Left ventricle myocardium inferior (tissue), 1 donor: ENCODE measurements around the gene ELFN2. TPM values are rescaled to one million over a fixed set of nuclear protein-coding genes. Genes with fewer than 3 reads are reported as not detected.

Experiments used
- DNase-seq: peaks from one replicate; pipeline ENCODE4 v3.0.0-alpha.2; 2020
- H3K27ac ChIP-seq: fragments of 200-600 bp; replicated peaks from 2 replicates; pipeline ENCODE4 v1.8.0; 2021
- H3K27me3 ChIP-seq: fragments of 200-600 bp; 2 replicates; pipeline ENCODE4 v1.8.0; 2021; ENCODE audit warnings: low read depth
- H3K36me3 ChIP-seq: fragments of 200-600 bp; 2 replicates; pipeline ENCODE4 v1.8.0; 2021
- H3K4me1 ChIP-seq: fragments of 200-600 bp; 2 replicates; pipeline ENCODE4 v1.8.0; 2021
- H3K4me3 ChIP-seq: fragments of 200-600 bp; 2 replicates; pipeline ENCODE4 v1.8.0; 2021; ENCODE audit warnings: mild to moderate bottlenecking, moderate library complexity
- H3K9me3 ChIP-seq: fragments of 200-600 bp; replicated peaks from 2 replicates; pipeline ENCODE4 v1.8.0; 2021
- intact Hi-C: fragments of 100-400 bp; cut with micrococcal nuclease; formaldehyde crosslinking; loops from one replicate; pipeline ENCODE4 v1.11.0; 2022
- total RNA-seq: library from RNA; stranded (reverse); fragmentation: NEBNext Ultra II Directional; extraction: Animal tissue kit (Norgen Biotek cat#: 25700); gene quantifications from one replicate; pipeline ENCODE4 v1.2.1, GENCODE V29; 2021
- TF ChIP-seq, protein P1 (sequence below): fragments of 200-600 bp; IDR thresholded peaks from 2 replicates; pipeline ENCODE4 v1.8.0; 2021; ENCODE audit warnings: antibody characterized with exemption, mild to moderate bottlenecking, borderline replicate concordance
- donor health status: DM: no; HTN: yes; CAD: no; lungs with severe emphysema.

ELFN2 gene
- total RNA-seq, 1 donor from 2014 or later = not detected

DNA sequence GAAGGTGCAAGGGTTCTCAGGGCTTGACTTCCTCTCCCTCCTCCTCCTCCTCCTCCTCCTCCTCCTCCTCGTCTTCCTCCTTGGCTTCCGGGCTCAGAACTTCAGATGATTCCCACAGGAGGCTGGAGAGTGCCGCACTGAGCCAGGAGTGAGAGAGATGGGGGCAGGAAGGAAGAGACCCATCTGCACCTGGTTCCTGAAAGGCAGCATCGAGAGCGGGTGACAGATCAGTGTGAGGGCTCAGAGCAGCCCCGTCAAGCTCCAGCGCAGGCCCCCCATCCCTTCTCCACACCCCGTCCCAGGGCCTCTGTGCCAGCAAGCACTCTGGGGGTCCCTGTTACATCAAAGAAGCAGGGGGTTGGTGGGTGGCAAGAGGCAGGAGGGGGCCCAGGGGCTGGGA lies 51.5 kb downstream of the ELFN2 start:
- Histone ChIP-seq H3K4me3 (no peak overlapping the region), H3K27me3 (peaks cover 95% of the 10 kb centered on the region), H3K9me3 (no peaks in the 10 kb centered on the region), H3K4me1 (peaks cover 12% of the 10 kb centered on the region), H3K36me3 (no peaks in the 10 kb centered on the region), H3K27ac (no peak overlapping the region)
- no peak for DNase-seq
- TF ChIP-seq, protein P1, sequence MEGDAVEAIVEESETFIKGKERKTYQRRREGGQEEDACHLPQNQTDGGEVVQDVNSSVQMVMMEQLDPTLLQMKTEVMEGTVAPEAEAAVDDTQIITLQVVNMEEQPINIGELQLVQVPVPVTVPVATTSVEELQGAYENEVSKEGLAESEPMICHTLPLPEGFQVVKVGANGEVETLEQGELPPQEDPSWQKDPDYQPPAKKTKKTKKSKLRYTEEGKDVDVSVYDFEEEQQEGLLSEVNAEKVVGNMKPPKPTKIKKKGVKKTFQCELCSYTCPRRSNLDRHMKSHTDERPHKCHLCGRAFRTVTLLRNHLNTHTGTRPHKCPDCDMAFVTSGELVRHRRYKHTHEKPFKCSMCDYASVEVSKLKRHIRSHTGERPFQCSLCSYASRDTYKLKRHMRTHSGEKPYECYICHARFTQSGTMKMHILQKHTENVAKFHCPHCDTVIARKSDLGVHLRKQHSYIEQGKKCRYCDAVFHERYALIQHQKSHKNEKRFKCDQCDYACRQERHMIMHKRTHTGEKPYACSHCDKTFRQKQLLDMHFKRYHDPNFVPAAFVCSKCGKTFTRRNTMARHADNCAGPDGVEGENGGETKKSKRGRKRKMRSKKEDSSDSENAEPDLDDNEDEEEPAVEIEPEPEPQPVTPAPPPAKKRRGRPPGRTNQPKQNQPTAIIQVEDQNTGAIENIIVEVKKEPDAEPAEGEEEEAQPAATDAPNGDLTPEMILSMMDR = no peak
- intact Hi-C loops = no loop called here

DNA sequence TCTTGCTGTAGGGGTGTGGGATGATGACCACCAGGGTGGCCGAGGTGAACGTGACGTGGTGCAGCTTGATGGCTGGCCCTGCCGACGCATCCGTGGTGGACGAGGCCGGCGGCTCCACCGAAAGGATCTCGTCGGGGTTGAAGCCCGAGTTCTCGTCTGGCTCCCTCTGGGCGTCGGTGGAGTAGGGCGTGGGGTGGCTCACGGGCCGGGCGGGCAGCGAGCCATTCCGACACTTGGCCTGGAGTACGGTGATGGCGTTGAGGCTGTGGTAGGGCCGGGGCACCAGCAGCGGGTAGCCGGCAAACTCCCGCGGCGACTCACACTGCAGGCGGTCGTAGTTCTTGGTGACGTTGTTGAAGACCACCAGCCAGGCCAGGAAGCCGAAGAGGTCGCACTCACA lies 52.7 kb downstream of the ELFN2 start:
- Histone ChIP-seq H3K4me3 (no peak overlapping the region), H3K4me1 (peaks cover 12% of the 10 kb centered on the region), H3K27me3 (peaks cover 87% of the 10 kb centered on the region), H3K27ac (no peak overlapping the region), H3K9me3 (no peaks in the 10 kb centered on the region), H3K36me3 (no peaks in the 10 kb centered on the region)
- intact Hi-C loops = no loop called here
- DNase-seq = no peak
- TF ChIP-seq, protein P1 = no peak

DNA sequence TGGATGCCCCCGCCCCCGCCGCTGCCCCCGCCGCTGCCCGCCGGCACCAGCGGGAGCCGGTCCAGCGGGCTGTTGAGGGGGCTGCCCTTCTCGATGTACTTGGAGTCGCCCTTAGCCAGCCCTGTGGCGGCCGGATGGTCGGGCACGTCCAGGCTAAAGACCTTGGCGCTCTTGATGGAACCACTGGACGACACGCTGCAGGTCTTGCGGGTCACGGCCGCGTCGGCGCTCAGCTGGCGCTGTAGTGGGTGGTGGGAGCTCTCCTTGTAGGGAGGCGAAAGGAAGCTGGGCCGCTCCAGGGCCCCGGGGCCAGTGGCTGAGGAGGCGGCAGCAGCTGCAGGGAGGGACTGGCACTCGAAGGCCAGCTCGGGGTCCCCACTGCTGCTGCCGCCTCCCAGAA lies 53.8 kb downstream of the ELFN2 start:
- H3K9me3 ChIP-seq = no peaks in the 10 kb centered on the region
- no peak overlapping the region for H3K27ac ChIP-seq
- H3K4me3 ChIP-seq = no peak overlapping the region
- TF ChIP-seq, protein P1 = no peak
- no peaks in the 10 kb centered on the region for H3K36me3 ChIP-seq
- H3K27me3 ChIP-seq = peaks cover 75% of the 10 kb centered on the region
- no peak for DNase-seq
- H3K4me1 ChIP-seq = peaks cover 12% of the 10 kb centered on the region
- intact Hi-C loops = no loop called here

DNA sequence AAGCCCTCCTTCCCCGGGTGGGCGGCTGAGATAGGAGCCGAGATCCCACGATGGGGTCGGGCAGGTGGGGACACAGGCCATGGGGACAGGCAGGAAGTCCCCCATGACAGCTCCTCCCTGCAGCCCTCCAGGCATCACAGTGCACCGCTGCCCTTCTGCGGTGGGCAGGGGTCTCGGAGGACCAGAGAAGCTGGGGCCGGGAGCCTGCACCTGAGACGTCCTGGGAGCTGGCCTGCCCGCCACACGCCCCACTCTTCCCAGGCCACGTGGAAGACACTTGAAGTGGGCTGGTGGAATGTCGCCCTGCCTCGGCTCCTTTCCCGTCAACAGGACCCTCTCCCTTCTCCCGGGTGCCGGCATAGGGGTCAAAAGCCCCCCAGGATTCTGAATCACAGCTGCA lies 55.4 kb downstream of the ELFN2 start:
- Histone ChIP-seq H3K9me3 (no peaks in the 10 kb centered on the region), H3K27me3 (peaks cover 60% of the 10 kb centered on the region), H3K4me3 (no peak overlapping the region), H3K4me1 (peaks cover 10% of the 10 kb centered on the region), H3K36me3 (no peaks in the 10 kb centered on the region), H3K27ac (no peak overlapping the region)
- DNase-seq = no peak
- TF ChIP-seq, protein P1 = no peak
- intact Hi-C loops = no loop called here

DNA sequence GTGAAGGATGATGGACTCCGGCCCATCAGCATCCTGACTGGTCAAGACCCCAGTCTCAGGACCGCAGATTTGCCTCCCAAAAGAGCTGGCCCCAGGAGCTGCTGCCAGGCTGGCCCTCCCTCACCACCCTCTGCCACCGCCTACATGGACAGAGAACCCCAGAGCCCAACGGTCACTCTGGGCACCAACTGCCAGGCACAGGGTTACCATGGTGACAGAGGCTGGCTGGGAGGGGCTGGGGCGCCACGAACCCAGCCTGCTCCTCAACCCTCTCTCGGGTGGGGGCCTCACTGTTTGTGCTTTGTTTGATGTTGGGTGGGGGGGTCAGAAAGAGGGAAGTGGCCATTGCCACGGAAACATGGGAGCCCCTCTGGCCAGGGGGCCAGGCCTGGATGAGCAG lies 55.8 kb downstream of the ELFN2 start:
- intact Hi-C loops = no loop called here
- TF ChIP-seq, protein P1 = no peak
- no peak overlapping the region for H3K4me3 ChIP-seq
- H3K4me1 ChIP-seq = peaks cover 6% of the 10 kb centered on the region
- H3K36me3 ChIP-seq = no peaks in the 10 kb centered on the region
- no peaks in the 10 kb centered on the region for H3K9me3 ChIP-seq
- peaks cover 56% of the 10 kb centered on the region for H3K27me3 ChIP-seq
- no peak overlapping the region for H3K27ac ChIP-seq
- DNase-seq = no peak
